H1 (cell line): ENCODE data around the gene ZNF716.

Source experiments
- ATF3 ChIP-seq: IDR thresholded peaks from 2 replicates; pipeline ENCODE4 v1.6.1; 2011; ENCODE audit warnings: low read depth, mild to moderate bottlenecking, low read length; ENCODE audit not compliant: insufficient read depth
- BRCA1 ChIP-seq: IDR thresholded peaks from 2 replicates; pipeline ENCODE4 v1.6.1; 2012; ENCODE audit warnings: low read depth, low read length, improper control_type of control experiment
- CHD1 ChIP-seq: IDR thresholded peaks from 2 replicates; pipeline ENCODE4 v1.6.1; 2012; ENCODE audit warnings: low read depth, low read length, improper control_type of control experiment
- CHD2 ChIP-seq: IDR thresholded peaks from 2 replicates; pipeline ENCODE4 v1.6.1; 2012; ENCODE audit warnings: low read length, improper control_type of control experiment
- JUN ChIP-seq: IDR thresholded peaks from 2 replicates; pipeline ENCODE4 v1.6.1; 2011; ENCODE audit warnings: low read depth, mild to moderate bottlenecking, improper control_type of control experiment, low read length
- POLR2A ChIP-seq, 2 experiments: IDR thresholded peaks; 1 replicate in 1 of 2; 2 replicates in 1 of 2; pipeline ENCODE4 v1.6.1; 2011; ENCODE audit warnings: low read depth in 2 of 2, low read length in 2 of 2, mild to moderate bottlenecking in 2 of 2; ENCODE audit errors: control extremely low read depth in 1 of 2
- SAP30 ChIP-seq: fragments of 300-600 bp; sonication (generic); IDR thresholded peaks from 2 replicates; pipeline ENCODE4 v1.7.1; 2012; ENCODE audit warnings: low read length, moderate library complexity, mild to moderate bottlenecking, inconsistent platforms; ENCODE audit not compliant: insufficient read depth, insufficient replicate concordance
- SIN3A ChIP-seq, 2 experiments: IDR thresholded peaks in 1 of 2; conservative IDR thresholded peaks in 1 of 2; 2 replicates each; pipeline ENCODE4 v1.6.1; 2011 to 2012; ENCODE audit warnings: low read length in 2 of 2, improper control_type of control experiment in 1 of 2, low read depth in 1 of 2, mild to moderate bottlenecking in 1 of 2
- SIX5 ChIP-seq: IDR thresholded peaks from 2 replicates; pipeline ENCODE4 v1.6.1; 2011; ENCODE audit warnings: mild to moderate bottlenecking, low read depth, low read length
- TF ChIP-seq, protein P1 (sequence below), 3 experiments: IDR thresholded peaks; 1 replicate in 2 of 3; 2 replicates in 1 of 3; pipeline versions ENCODE4 v1.5.1 to v1.6.1; 2011; ENCODE audit warnings: low read length in 3 of 3, mild to moderate bottlenecking in 3 of 3, inconsistent platforms in 2 of 3, low read depth in 1 of 3, moderate library complexity in 1 of 3; ENCODE audit not compliant: insufficient read depth in 1 of 3; ENCODE audit errors: control extremely low read depth in 1 of 3
- TF ChIP-seq, protein P2 (sequence below): IDR thresholded peaks from 2 replicates; pipeline ENCODE4 v1.6.1; 2011; ENCODE audit warnings: low read length, improper control_type of control experiment

GRCh38 chr7:57407125-57407524, 42.9 kb upstream of the ZNF716 start:
- TF ChIP-seq, protein P1, sequence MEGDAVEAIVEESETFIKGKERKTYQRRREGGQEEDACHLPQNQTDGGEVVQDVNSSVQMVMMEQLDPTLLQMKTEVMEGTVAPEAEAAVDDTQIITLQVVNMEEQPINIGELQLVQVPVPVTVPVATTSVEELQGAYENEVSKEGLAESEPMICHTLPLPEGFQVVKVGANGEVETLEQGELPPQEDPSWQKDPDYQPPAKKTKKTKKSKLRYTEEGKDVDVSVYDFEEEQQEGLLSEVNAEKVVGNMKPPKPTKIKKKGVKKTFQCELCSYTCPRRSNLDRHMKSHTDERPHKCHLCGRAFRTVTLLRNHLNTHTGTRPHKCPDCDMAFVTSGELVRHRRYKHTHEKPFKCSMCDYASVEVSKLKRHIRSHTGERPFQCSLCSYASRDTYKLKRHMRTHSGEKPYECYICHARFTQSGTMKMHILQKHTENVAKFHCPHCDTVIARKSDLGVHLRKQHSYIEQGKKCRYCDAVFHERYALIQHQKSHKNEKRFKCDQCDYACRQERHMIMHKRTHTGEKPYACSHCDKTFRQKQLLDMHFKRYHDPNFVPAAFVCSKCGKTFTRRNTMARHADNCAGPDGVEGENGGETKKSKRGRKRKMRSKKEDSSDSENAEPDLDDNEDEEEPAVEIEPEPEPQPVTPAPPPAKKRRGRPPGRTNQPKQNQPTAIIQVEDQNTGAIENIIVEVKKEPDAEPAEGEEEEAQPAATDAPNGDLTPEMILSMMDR (IDR thresholded peaks at IDR 0.05; ENCODE audit: control extremely low read depth in 1 of 3, insufficient read depth in 1 of 3, low read depth in 1 of 3, low read length in 3 of 3), result no peak
- TF ChIP-seq BRCA1 (no peak), JUN (no peak), CHD1 (no peak), CHD2 (no peak), ATF3 (no peak), SAP30 (no peak), SIX5 (no peak), SIN3A (conservative IDR thresholded peaks at IDR 0.05 in 1 of 2, IDR thresholded peaks at IDR 0.05 in 1 of 2; ENCODE audit: low read depth in 1 of 2, low read length in 2 of 2) (no peak), POLR2A (IDR thresholded peaks at IDR 0.05; ENCODE audit: control extremely low read depth in 1 of 2, low read depth in 2 of 2, low read length in 2 of 2) (no peak)
- TF ChIP-seq, protein P2, sequence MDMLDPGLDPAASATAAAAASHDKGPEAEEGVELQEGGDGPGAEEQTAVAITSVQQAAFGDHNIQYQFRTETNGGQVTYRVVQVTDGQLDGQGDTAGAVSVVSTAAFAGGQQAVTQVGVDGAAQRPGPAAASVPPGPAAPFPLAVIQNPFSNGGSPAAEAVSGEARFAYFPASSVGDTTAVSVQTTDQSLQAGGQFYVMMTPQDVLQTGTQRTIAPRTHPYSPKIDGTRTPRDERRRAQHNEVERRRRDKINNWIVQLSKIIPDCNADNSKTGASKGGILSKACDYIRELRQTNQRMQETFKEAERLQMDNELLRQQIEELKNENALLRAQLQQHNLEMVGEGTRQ, result no peak
